Measurements from ENCODE around the gene ACADM.

- TF ChIP-seq CTCF (IDR thresholded peaks at IDR 0.05) (no peak), POLR2A (IDR thresholded peaks at IDR 0.05) (no peak), EP300 (IDR thresholded peaks at IDR 0.05) (no peak), POLR2AphosphoS5 (IDR thresholded peaks at IDR 0.05) (no peak)
Measured at GRCh38 chr1:75770761-75771160, 46.3 kb downstream of the ACADM start.
